IMR-90 (cell line): ENCODE data around the gene EXOC4. TPM values are rescaled to one million over a fixed set of nuclear protein-coding genes. Genes with fewer than 3 reads are reported as not detected.

Source experiments
- ATAC-seq: fragments of 200-7000 bp; cut with Tn5 transposase; 2 replicates; pipeline ENCODE4 v1.9.1; 2020; ENCODE audit warnings: low read depth, mild to moderate bottlenecking, moderate library complexity
- BruUV-seq: library from RNA; stranded (reverse); fragments of 400-500 nt; replicated peaks from 2 replicates; lab custom pipeline; 2021; lab: Mats Ljungman, UMichigan
- CTCF ChIA-PET: fragments of 300-600 bp; formaldehyde crosslinking; extraction: SDS; loops from one replicate; lab custom pipeline; 2021; ENCODE audit warnings: antibody characterized with exemption; lab: Yijun Ruan, JAX
- POLR2A ChIA-PET: fragments of 300-600 bp; sonication (Branson Sonifier 250); formaldehyde crosslinking; loops from one replicate; lab custom pipeline; 2022; ENCODE audit warnings: antibody characterized with exemption; ENCODE audit not compliant: unreplicated experiment; lab: Charles Lee
- DNase-seq: peaks from one replicate; pipeline ENCODE4 v3.0.0; 2013
- H2AFZ ChIP-seq: replicated peaks from 2 replicates; pipeline ENCODE3; 2013; ENCODE audit warnings: low read length, mild to moderate bottlenecking; ENCODE audit not compliant: poor library complexity
- H2AK5ac ChIP-seq: 2 replicates; pipeline ENCODE4 v1.6.1; 2013; ENCODE audit warnings: low read depth, low read length, inconsistent platforms
- H2AK9ac ChIP-seq: replicated peaks from 2 replicates; pipeline ENCODE3; 2013; ENCODE audit warnings: mild to moderate bottlenecking, low read depth, low read length, moderate library complexity; ENCODE audit not compliant: poor library complexity
- H2BK120ac ChIP-seq: 2 replicates; pipeline ENCODE4 v1.6.1; 2013; ENCODE audit warnings: low read depth, low read length, inconsistent platforms
- H2BK15ac ChIP-seq: 3 replicates; pipeline ENCODE4 v1.6.1; 2013; ENCODE audit warnings: low read depth, low read length, inconsistent platforms
- H2BK20ac ChIP-seq: 2 replicates; pipeline ENCODE4 v1.6.1; 2013; ENCODE audit warnings: low read depth, mild to moderate bottlenecking, inconsistent platforms, low read length, moderate library complexity
- H2BK5ac ChIP-seq: 2 replicates; pipeline ENCODE4 v1.6.1; 2013; ENCODE audit warnings: mild to moderate bottlenecking, low read depth, low read length, inconsistent platforms; ENCODE audit not compliant: poor library complexity, severe bottlenecking
- H3K14ac ChIP-seq: replicated peaks from 2 replicates; pipeline ENCODE4 v1.6.1; 2013; ENCODE audit warnings: low read depth, low read length, inconsistent platforms
- H3K18ac ChIP-seq: 2 replicates; pipeline ENCODE4 v1.6.1; 2013; ENCODE audit warnings: low read depth, low read length, control low read depth
- H3K23ac ChIP-seq: 2 replicates; pipeline ENCODE4 v1.6.1; 2013; ENCODE audit warnings: low read depth, low read length, inconsistent platforms
- H3K27ac ChIP-seq: 2 replicates; pipeline ENCODE4 v1.5.1; 2013; ENCODE audit warnings: mild to moderate bottlenecking, control low read depth, low read length; ENCODE audit not compliant: insufficient read depth
- H3K27me3 ChIP-seq: 2 replicates; pipeline ENCODE4 v1.6.1; 2013; ENCODE audit warnings: low read length; ENCODE audit not compliant: control insufficient read depth, insufficient read depth
- H3K36me3 ChIP-seq: 2 replicates; pipeline ENCODE4 v1.6.1; 2013; ENCODE audit warnings: low read length, mixed read lengths; ENCODE audit not compliant: control insufficient read depth, insufficient read depth
- H3K4ac ChIP-seq: 2 replicates; pipeline ENCODE4 v1.6.1; 2013; ENCODE audit warnings: low read depth, low read length, inconsistent platforms
- H3K4me1 ChIP-seq: 2 replicates; pipeline ENCODE4 v1.6.1; 2013; ENCODE audit warnings: low read length, mixed read lengths; ENCODE audit not compliant: control insufficient read depth, insufficient read depth
- H3K4me2 ChIP-seq: 2 replicates; pipeline ENCODE4 v1.6.1; 2013; ENCODE audit warnings: low read depth, mild to moderate bottlenecking, control low read depth, low read length, moderate library complexity
- H3K4me3 ChIP-seq: 2 replicates; pipeline ENCODE4 v1.5.1; 2013; ENCODE audit warnings: low read depth, mild to moderate bottlenecking, control low read depth, low read length, moderate library complexity; ENCODE audit not compliant: insufficient read depth
- H3K56ac ChIP-seq: 2 replicates; pipeline ENCODE4 v1.6.1; 2013; ENCODE audit warnings: low read length, inconsistent platforms; ENCODE audit not compliant: insufficient read depth; ENCODE audit errors: extremely low read depth
- H3K79me1 ChIP-seq, 2 experiments: 2 replicates each; pipeline ENCODE4 v1.6.1; 2013; ENCODE audit warnings: low read length in 2 of 2, inconsistent platforms in 1 of 2, low read depth in 1 of 2
- H3K9ac ChIP-seq: 2 replicates; pipeline ENCODE4 v1.6.1; 2013; ENCODE audit warnings: low read depth, low read length, control low read depth
- H3K9me1 ChIP-seq: 2 replicates; pipeline ENCODE4 v1.6.1; 2013; ENCODE audit warnings: low read length, inconsistent platforms; ENCODE audit not compliant: insufficient read depth
- H3K9me3 ChIP-seq: 2 replicates; pipeline ENCODE4 v1.6.1; 2013; ENCODE audit warnings: low read length; ENCODE audit not compliant: control insufficient read depth, insufficient read depth
- H4K20me1 ChIP-seq: 2 replicates; pipeline ENCODE4 v1.6.1; 2013; ENCODE audit warnings: low read length, inconsistent platforms; ENCODE audit not compliant: insufficient read depth
- H4K5ac ChIP-seq: 2 replicates; pipeline ENCODE4 v1.6.1; 2013; ENCODE audit warnings: mild to moderate bottlenecking, low read depth, low read length, control low read depth
- H4K8ac ChIP-seq, 2 experiments: 2 replicates each; pipeline ENCODE4 v1.6.1; 2013; ENCODE audit warnings: low read depth in 2 of 2, low read length in 2 of 2, control low read depth in 1 of 2, inconsistent platforms in 1 of 2
- H4K91ac ChIP-seq: 2 replicates; pipeline ENCODE4 v1.6.1; 2013; ENCODE audit warnings: low read depth, low read length, inconsistent platforms; ENCODE audit not compliant: insufficient read depth
- BHLHE40 ChIP-seq: fragments of 150-350 bp; IDR thresholded peaks from 2 replicates; pipeline ENCODE4 v1.6.1; 2016; ENCODE audit warnings: mild to moderate bottlenecking, low read depth, low read length
- CEBPB ChIP-seq: IDR thresholded peaks from 2 replicates; pipeline ENCODE4 v1.6.1; 2012; ENCODE audit warnings: low read depth, low read length, improper control_type of control experiment
- CHD1 ChIP-seq: IDR thresholded peaks from 2 replicates; pipeline ENCODE4 v1.6.1; 2012; ENCODE audit warnings: low read depth, low read length, improper control_type of control experiment
- CTCF ChIP-seq: conservative IDR thresholded peaks from 2 replicates; pipeline ENCODE4 v1.5.1; 2012; ENCODE audit warnings: mild to moderate bottlenecking, low read depth, low read length, improper control_type of control experiment
- ELK1 ChIP-seq: fragments of 150-350 bp; IDR thresholded peaks from 2 replicates; pipeline ENCODE4 v1.6.1; 2016; ENCODE audit warnings: low read depth, mild to moderate bottlenecking, low read length, moderate library complexity, borderline replicate concordance
- FOS ChIP-seq: fragments of 150-350 bp; IDR thresholded peaks from 2 replicates; pipeline ENCODE4 v1.6.1; 2016; ENCODE audit warnings: low read depth, low read length
- MAFK ChIP-seq: IDR thresholded peaks from 2 replicates; pipeline ENCODE4 v1.6.1; 2012; ENCODE audit warnings: low read depth, low read length, improper control_type of control experiment
- MAZ ChIP-seq: IDR thresholded peaks from 2 replicates; pipeline ENCODE4 v1.6.1; 2012; ENCODE audit warnings: low read depth, mild to moderate bottlenecking, low read length, improper control_type of control experiment, moderate library complexity, borderline replicate concordance
- MXI1 ChIP-seq: IDR thresholded peaks from 2 replicates; pipeline ENCODE4 v1.6.1; 2012; ENCODE audit warnings: low read depth, mild to moderate bottlenecking, low read length, moderate library complexity, borderline replicate concordance
- NFE2L2 ChIP-seq: fragments of 150-350 bp; IDR thresholded peaks from 2 replicates; pipeline ENCODE4 v1.6.1; 2016; ENCODE audit warnings: low read depth, mild to moderate bottlenecking, low read length
- POLR2A ChIP-seq: IDR thresholded peaks from 2 replicates; pipeline ENCODE4 v1.6.1; 2012; ENCODE audit warnings: mild to moderate bottlenecking, low read depth, low read length
- RAD21 ChIP-seq: IDR thresholded peaks from 2 replicates; pipeline ENCODE4 v1.6.1; 2012; ENCODE audit warnings: low read length, improper control_type of control experiment
- RCOR1 ChIP-seq: IDR thresholded peaks from 2 replicates; pipeline ENCODE4 v1.6.1; 2012; ENCODE audit warnings: mild to moderate bottlenecking, low read length, improper control_type of control experiment; ENCODE audit not compliant: insufficient replicate concordance
- RFX5 ChIP-seq: IDR thresholded peaks from 2 replicates; pipeline ENCODE4 v1.8.0; 2012; ENCODE audit warnings: low read depth, mild to moderate bottlenecking, low read length, moderate library complexity
- SMC3 ChIP-seq: fragments of 150-350 bp; IDR thresholded peaks from 2 replicates; pipeline ENCODE4 v1.6.1; 2016; ENCODE audit warnings: low read depth, mild to moderate bottlenecking, antibody characterized with exemption, low read length, moderate library complexity
- WGBS, 2 experiments: methylation state at CpG; one replicate each; pipeline versions ENCODE4 v1.1.5 to v1.1.7; 2013; ENCODE audit warnings: missing lambda C conversion rate in 2 of 2; ENCODE audit not compliant: insufficient read length in 1 of 2; ENCODE audit errors: extremely low coverage in 2 of 2; 5-methylcytosine and 5-hydroxymethylcytosine counted together
- dilution Hi-C: fragments of 300-500 bp; cut with HindIII; formaldehyde crosslinking; loops from one replicate; pipeline ENCODE4 v1.14.3; 2018; ENCODE audit warnings: low sequenced_read_pairs; ENCODE audit not compliant: unreplicated experiment
- in situ Hi-C: fragments of 300-500 bp; cut with MboI; formaldehyde crosslinking; loops from 3 replicates; pipeline ENCODE4 v1.14.3; 2019; ENCODE audit warnings: low sequenced_read_pairs, inconsistent platforms, mixed read lengths
- intact Hi-C: fragments of 100-400 bp; cut with micrococcal nuclease; formaldehyde crosslinking; loops from 2 replicates; pipeline ENCODE4 v1.10.0; 2022
- polyA plus RNA-seq, 3 experiments: library from polyadenylated mRNA; depleted of rRNA; stranded (reverse); fragments of >200 nt; gene quantifications; 2 replicates each; pipeline ENCODE4 v1.2.3, GENCODE V29; 2012; ENCODE audit warnings: low replicate concordance in 1 of 3
- total RNA-seq: library from RNA; depleted of rRNA; stranded (reverse); fragments of >200 nt; gene quantifications from 2 replicates; pipeline ENCODE4 v1.2.3, GENCODE V29; 2012
- TF ChIP-seq, protein P1 (sequence below): fragments of 150-350 bp; IDR thresholded peaks from 2 replicates; pipeline ENCODE4 v1.6.1; 2017; ENCODE audit warnings: mild to moderate bottlenecking, antibody characterized with exemption, low read length, low read depth

The EXOC4 gene
- total and polyA plus RNA-seq, 2 of the 4 experiments (the other 2 are of a cell fraction) = 25.4 to 94.6 TPM

DNA sequence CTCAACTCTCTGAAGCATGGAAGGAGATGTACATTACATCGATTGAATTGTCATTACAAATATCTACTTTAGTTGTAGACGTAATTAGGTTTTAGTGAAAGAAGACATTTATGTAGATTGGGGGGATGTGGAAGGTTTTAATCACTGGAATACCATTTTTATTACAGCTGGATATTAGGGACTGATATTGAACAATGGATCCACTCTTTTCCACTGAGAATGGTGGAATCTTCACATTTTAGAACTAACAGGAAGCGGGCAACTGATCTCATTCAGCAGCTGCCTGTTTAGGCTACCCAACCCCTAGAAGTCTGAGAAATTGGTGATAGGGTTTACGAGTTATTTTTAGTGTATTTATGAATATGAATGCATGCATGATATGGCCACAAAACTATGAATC, 538.0 kb downstream of the EXOC4 start:
- intact Hi-C loops (no loop called here), in situ Hi-C loops (no loop called here), dilution Hi-C loops (no loop called here)
- Histone ChIP-seq H2AFZ (no peak overlapping the region), H3K23ac (no peak overlapping the region), H2BK5ac (no peak overlapping the region), H3K9ac (no peak overlapping the region), H2AK9ac (no peak overlapping the region), H3K4me1 (no peaks in the 10 kb centered on the region), H3K4me3 (no peak overlapping the region), H3K14ac (no peak overlapping the region), H3K27ac (no peak overlapping the region), H3K4ac (no peak overlapping the region), H3K9me1 (no peaks in the 10 kb centered on the region), H4K91ac (no peak overlapping the region), H3K36me3 (no peaks in the 10 kb centered on the region), H2BK120ac (no peak overlapping the region), H2AK5ac (no peak overlapping the region), H4K5ac (no peak overlapping the region), H3K56ac (no peak overlapping the region), H3K27me3 (no peaks in the 10 kb centered on the region), H4K8ac (no peak overlapping the region), H3K4me2 (no peak overlapping the region), H3K18ac (no peak overlapping the region), H4K20me1 (no peaks in the 10 kb centered on the region), H3K9me3 (no peaks in the 10 kb centered on the region), H2BK20ac (no peak overlapping the region), H3K79me1 (no peaks in the 10 kb centered on the region), H2BK15ac (no peak overlapping the region)
- no peak for DNase-seq
- ChIA-PET POLR2A (no interaction called here), CTCF (interaction anchor here (0.6 kb wide), 1 partner anchor 704 kb away, joined by 3 read pairs; no protein-coding TSS in a partner anchor)
- no peak for ATAC-seq
- TF ChIP-seq CTCF (no peak), MAZ (no peak), MAFK (no peak), CHD1 (no peak), NFE2L2 (no peak), RFX5 (no peak), FOS (no peak), MXI1 (no peak), RCOR1 (no peak), SMC3 (no peak), POLR2A (no peak), RAD21 (no peak), CEBPB (no peak), BHLHE40 (no peak), ELK1 (no peak)
- TF ChIP-seq, protein P1, sequence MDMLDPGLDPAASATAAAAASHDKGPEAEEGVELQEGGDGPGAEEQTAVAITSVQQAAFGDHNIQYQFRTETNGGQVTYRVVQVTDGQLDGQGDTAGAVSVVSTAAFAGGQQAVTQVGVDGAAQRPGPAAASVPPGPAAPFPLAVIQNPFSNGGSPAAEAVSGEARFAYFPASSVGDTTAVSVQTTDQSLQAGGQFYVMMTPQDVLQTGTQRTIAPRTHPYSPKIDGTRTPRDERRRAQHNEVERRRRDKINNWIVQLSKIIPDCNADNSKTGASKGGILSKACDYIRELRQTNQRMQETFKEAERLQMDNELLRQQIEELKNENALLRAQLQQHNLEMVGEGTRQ = no peak
- 100% methylated on average over 1 of the region's 4 CpGs; no CpG with 5 or more reads in 1 of the 2 experiments for WGBS, 2 experiments
- BruUV-seq = no TSS peak
